Endodermal cell (in vitro differentiated cells): ENCODE measurements around the gene FBLIM1. TPM values are rescaled to one million over a fixed set of nuclear protein-coding genes. Genes with fewer than 3 reads are reported as not detected.

Experiments used
- DNase-seq: peaks from one replicate; pipeline ENCODE4 v3.0.0-alpha.2; 2017
- H3K27ac ChIP-seq: 2 replicates; pipeline ENCODE4 v1.5.1; 2013; ENCODE audit warnings: mild to moderate bottlenecking, low read depth, low read length, moderate library complexity
- H3K27me3 ChIP-seq: 2 replicates; pipeline ENCODE4 v1.6.1; 2013; ENCODE audit warnings: mild to moderate bottlenecking, low read length, moderate library complexity; ENCODE audit not compliant: insufficient read depth, control insufficient read depth, poor library complexity, severe bottlenecking
- H3K36me3 ChIP-seq: 2 replicates; pipeline ENCODE4 v1.7.0; 2013; ENCODE audit warnings: mild to moderate bottlenecking, low read length, moderate library complexity; ENCODE audit not compliant: control insufficient read depth, insufficient read depth
- H3K4me1 ChIP-seq: one replicate; pipeline ENCODE4 v1.7.0; 2013; ENCODE audit warnings: low read length; ENCODE audit not compliant: control insufficient read depth, insufficient read depth
- H3K4me3 ChIP-seq: 2 replicates; pipeline ENCODE4 v1.5.1; 2013; ENCODE audit warnings: mild to moderate bottlenecking, low read length, moderate library complexity
- H3K9ac ChIP-seq: 2 replicates; pipeline ENCODE4 v1.6.1; 2013; ENCODE audit warnings: mild to moderate bottlenecking, low read length, moderate library complexity; ENCODE audit not compliant: poor library complexity, severe bottlenecking; ENCODE audit errors: extremely low read depth
- H3K9me3 ChIP-seq: 2 replicates; pipeline ENCODE4 v1.6.1; 2013; ENCODE audit warnings: mild to moderate bottlenecking, low read length, moderate library complexity; ENCODE audit not compliant: control insufficient read depth
- H3K27ac Mint-ChIP-seq: 2 replicates; pipeline ENCODE4 v1.8.0; 2020; ENCODE audit warnings: mixed read lengths
- H3K27me3 Mint-ChIP-seq: 2 replicates; pipeline ENCODE4 v1.8.0; 2021; ENCODE audit warnings: mild to moderate bottlenecking, mixed read lengths; ENCODE audit not compliant: insufficient read depth
- H3K36me3 Mint-ChIP-seq: 2 replicates; pipeline ENCODE4 v1.8.0; 2020; ENCODE audit warnings: low read depth, mixed read lengths
- H3K4me1 Mint-ChIP-seq: 2 replicates; pipeline ENCODE4 v1.8.0; 2020; ENCODE audit warnings: mixed read lengths
- H3K4me3 Mint-ChIP-seq: 2 replicates; pipeline ENCODE4 v1.8.0; 2020; ENCODE audit warnings: mild to moderate bottlenecking, moderate library complexity, mixed read lengths
- H3K9me3 Mint-ChIP-seq: 2 replicates; pipeline ENCODE4 v1.8.0; 2020; ENCODE audit warnings: mild to moderate bottlenecking, mixed read lengths
- WGBS, 2 experiments: methylation state at CpG; one replicate each; pipeline versions ENCODE4 v1.1.5 to v1.1.7; 2013; ENCODE audit warnings: missing lambda C conversion rate in 2 of 2, mixed read lengths in 1 of 2; ENCODE audit not compliant: insufficient coverage in 1 of 2, insufficient read length in 1 of 2; 5-methylcytosine and 5-hydroxymethylcytosine counted together
- total RNA-seq, 2 donors: library from RNA; stranded (reverse); fragmentation: NEBNext Ultra II Directional in 1 of 2; extraction: Animal tissue kit (Norgen Biotek cat#: 25700) in 1 of 2; gene quantifications; 2 replicates in 1 of 2; 3 replicates in 1 of 2; pipeline ENCODE4 v1.2.1, GENCODE V29; 2021
- TF ChIP-seq, protein P1 (sequence below): fragments of 200-600 bp; sonication (generic); conservative IDR thresholded peaks from 2 replicates; pipeline ENCODE4 v1.5.0; 2021; ENCODE audit warnings: antibody characterized with exemption, mild to moderate bottlenecking

FBLIM1 gene
- total RNA-seq, 2 donors from 2014 or later, result 58.4 to 60.6 TPM

DNA sequence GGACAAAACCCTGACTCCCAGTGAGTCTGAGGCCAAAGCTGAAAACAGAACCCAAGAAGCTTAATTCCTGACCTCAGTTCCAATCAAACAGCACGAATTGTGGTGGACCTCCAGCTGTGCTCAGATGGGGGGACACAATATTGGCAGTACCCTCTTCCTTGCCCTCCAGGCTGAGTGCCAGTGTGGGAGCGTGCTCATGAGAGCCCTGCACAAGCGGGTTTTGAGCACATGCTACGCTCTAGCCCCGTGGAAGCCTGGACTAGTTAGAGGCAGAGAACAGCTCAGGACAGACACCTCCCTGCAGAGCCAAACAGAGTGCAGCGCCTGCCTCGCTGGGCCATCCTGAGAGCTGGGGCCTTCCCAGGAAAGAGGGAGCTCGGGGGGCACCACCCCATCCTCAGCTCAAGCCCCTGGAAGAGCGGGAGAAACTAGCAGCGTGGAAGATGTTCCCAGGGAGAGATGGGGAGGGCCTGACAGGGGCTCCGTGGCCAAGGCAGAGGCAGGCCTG lies 25.3 kb upstream of the FBLIM1 start:
- H3K4me3 ChIP-seq, result no peak overlapping the region
- H3K4me1 Mint-ChIP-seq, result peaks cover 4% of the 10 kb centered on the region
- H3K27me3 ChIP-seq, result no peaks in the 10 kb centered on the region
- no peaks in the 10 kb centered on the region for H3K27me3 Mint-ChIP-seq
- H3K9ac ChIP-seq, result no peak overlapping the region
- TF ChIP-seq, protein P1, sequence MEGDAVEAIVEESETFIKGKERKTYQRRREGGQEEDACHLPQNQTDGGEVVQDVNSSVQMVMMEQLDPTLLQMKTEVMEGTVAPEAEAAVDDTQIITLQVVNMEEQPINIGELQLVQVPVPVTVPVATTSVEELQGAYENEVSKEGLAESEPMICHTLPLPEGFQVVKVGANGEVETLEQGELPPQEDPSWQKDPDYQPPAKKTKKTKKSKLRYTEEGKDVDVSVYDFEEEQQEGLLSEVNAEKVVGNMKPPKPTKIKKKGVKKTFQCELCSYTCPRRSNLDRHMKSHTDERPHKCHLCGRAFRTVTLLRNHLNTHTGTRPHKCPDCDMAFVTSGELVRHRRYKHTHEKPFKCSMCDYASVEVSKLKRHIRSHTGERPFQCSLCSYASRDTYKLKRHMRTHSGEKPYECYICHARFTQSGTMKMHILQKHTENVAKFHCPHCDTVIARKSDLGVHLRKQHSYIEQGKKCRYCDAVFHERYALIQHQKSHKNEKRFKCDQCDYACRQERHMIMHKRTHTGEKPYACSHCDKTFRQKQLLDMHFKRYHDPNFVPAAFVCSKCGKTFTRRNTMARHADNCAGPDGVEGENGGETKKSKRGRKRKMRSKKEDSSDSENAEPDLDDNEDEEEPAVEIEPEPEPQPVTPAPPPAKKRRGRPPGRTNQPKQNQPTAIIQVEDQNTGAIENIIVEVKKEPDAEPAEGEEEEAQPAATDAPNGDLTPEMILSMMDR, result no peak
- H3K27ac ChIP-seq, result no peak overlapping the region
- no peak for DNase-seq
- no peak overlapping the region for H3K27ac Mint-ChIP-seq
- H3K9me3 ChIP-seq, result no peaks in the 10 kb centered on the region
- WGBS, 2 experiments, result 94 to 100% methylated on average over 8 to 11 of the region's 11 CpGs
- no peaks in the 10 kb centered on the region for H3K4me1 ChIP-seq
- H3K4me3 Mint-ChIP-seq, result no peak overlapping the region
- peaks cover 10% of the 10 kb centered on the region for H3K36me3 ChIP-seq
- H3K9me3 Mint-ChIP-seq, result no peaks in the 10 kb centered on the region
- H3K36me3 Mint-ChIP-seq, result peaks cover 16% of the 10 kb centered on the region

DNA sequence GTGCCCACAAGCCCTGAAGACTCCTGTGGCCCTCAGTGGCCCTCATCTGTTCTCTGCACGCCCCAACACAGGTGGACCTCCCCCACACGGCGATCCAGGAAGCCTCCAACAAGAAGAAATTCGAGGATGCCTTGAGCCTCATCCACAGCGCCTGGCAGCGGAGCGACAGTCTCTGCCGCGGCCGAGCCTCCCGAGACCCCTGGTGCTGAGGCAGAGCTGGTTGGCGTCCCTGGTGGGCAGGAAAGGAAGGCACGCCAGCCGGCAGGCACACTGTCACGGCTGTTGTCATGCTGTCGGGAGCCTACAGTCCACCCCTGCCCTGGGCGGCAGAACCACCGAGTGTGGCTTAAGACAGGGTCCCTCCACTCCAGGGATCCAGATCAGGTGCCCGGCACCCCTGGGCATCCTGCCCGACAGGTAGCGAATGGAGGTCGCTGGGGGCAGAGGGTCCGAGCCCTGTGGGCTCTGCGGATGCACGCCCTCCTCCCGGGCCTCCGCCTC lies 24.8 kb upstream of the FBLIM1 start:
- Mint-ChIP-seq H3K27me3 (no peaks in the 10 kb centered on the region), H3K4me1 (peaks cover 4% of the 10 kb centered on the region), H3K36me3 (peaks cover 13% of the 10 kb centered on the region), H3K4me3 (no peak overlapping the region), H3K9me3 (no peaks in the 10 kb centered on the region), H3K27ac (no peak overlapping the region)
- TF ChIP-seq, protein P1, result no peak
- 93 to 96% methylated on average over 21 to 27 of the region's 27 CpGs for WGBS, 2 experiments
- no peak overlapping the region for H3K4me3 ChIP-seq
- no peaks in the 10 kb centered on the region for H3K27me3 ChIP-seq
- peaks cover 8% of the 10 kb centered on the region for H3K36me3 ChIP-seq
- H3K27ac ChIP-seq, result no peak overlapping the region
- no peak overlapping the region for H3K9ac ChIP-seq
- no peak for DNase-seq
- H3K4me1 ChIP-seq, result no peaks in the 10 kb centered on the region
- no peaks in the 10 kb centered on the region for H3K9me3 ChIP-seq

DNA sequence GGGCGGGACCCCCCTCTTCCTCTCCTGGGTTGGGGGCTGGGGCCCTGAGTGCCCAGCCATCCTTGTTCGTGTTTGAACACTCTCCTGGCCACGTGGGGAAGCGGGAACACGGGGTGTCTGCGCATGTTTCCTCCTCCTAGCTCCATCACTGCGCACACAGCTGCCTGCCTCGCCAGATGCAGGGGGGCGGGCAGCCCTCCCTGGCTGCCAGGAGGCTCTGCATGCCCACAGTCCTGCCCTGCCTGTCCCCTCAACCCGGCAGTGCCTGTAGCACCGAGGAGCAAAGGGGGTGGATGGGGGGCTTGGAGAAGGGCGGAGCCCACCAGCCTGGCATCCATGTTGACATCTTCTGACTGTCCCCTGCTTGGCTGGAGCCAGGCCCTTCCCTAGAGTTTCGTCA lies 24.3 kb upstream of the FBLIM1 start:
- Mint-ChIP-seq H3K27me3 (no peaks in the 10 kb centered on the region), H3K9me3 (no peaks in the 10 kb centered on the region), H3K27ac (no peak overlapping the region), H3K4me1 (peaks cover 4% of the 10 kb centered on the region), H3K36me3 (peaks cover 10% of the 10 kb centered on the region), H3K4me3 (no peak overlapping the region)
- no peak overlapping the region for H3K4me3 ChIP-seq
- TF ChIP-seq, protein P1, result no peak
- H3K27me3 ChIP-seq, result no peaks in the 10 kb centered on the region
- no peaks in the 10 kb centered on the region for H3K4me1 ChIP-seq
- DNase-seq, result no peak
- H3K9me3 ChIP-seq, result no peaks in the 10 kb centered on the region
- no peak overlapping the region for H3K9ac ChIP-seq
- WGBS, 2 experiments, result 92 to 96% methylated on average over 9 to 13 of the region's 13 CpGs
- peaks cover 5% of the 10 kb centered on the region for H3K36me3 ChIP-seq
- H3K27ac ChIP-seq, result peak overlapping the region; percentile 29
